ENCODE data around the gene GPR26.
A peak's percentile ranks its signal among the peaks of the same experiment; 100 is the strongest.
"Not testable (repeated sequence)": the region's sequence is repeated elsewhere in the genome, so short reads cannot be mapped to it uniquely, and the experiment has no call there.

The GPR26 gene

GRCh38 chr10:123736917-123737316 lies 70.8 kb downstream of the GPR26 start:
- H3K4me3 ChIP-seq (ENCODE audit: low read depth, low read length); H3K4me1 ChIP-seq (ENCODE audit: control insufficient read depth, insufficient read depth, low read length); H3K36me3 ChIP-seq (ENCODE audit: control insufficient read depth in 2 of 2, insufficient read depth in 1 of 2, low read length in 2 of 2); H3K9me3 ChIP-seq (ENCODE audit: control insufficient read depth, insufficient read depth, low read depth, low read length); POLR2A ChIA-PET; H3K27ac ChIP-seq (ENCODE audit: extremely low read depth, low read depth, low read length); CTCF ChIA-PET: not testable (repeated sequence)
- TF ChIP-seq ZNF280D (tag by site-specific recombination; IDR thresholded peaks at IDR 0.05) (0 out of 2 replicates have a peak, but pooled peaks have one; percentile 55), ZNF146 (tag by site-specific recombination; IDR thresholded peaks at IDR 0.05) (peak; percentile 88)

GRCh38 chr10:123741146-123741545 lies 75.0 kb downstream of the GPR26 start:
- H3K9me3 ChIP-seq (ENCODE audit: control insufficient read depth, insufficient read depth, low read depth, low read length), result no peaks in the 10 kb centered on the region
- CTCF ChIA-PET, result interaction anchor here (0.5 kb wide), 1 partner anchor 229 kb away, joined by 4 read pairs; no protein-coding TSS in a partner anchor
- no peaks in the 10 kb centered on the region for H3K36me3 ChIP-seq (ENCODE audit: control insufficient read depth in 2 of 2, insufficient read depth in 1 of 2, low read length in 2 of 2)
- no peaks in the 10 kb centered on the region for H3K4me1 ChIP-seq (ENCODE audit: control insufficient read depth, insufficient read depth, low read length)
- TF ChIP-seq SETDB1 (IDR thresholded peaks at IDR 0.05; ENCODE audit: insufficient read length, low read length), result no peak
- no peak for TF ChIP-seq ZNF132 (tag by site-specific recombination; IDR thresholded peaks at IDR 0.05; ENCODE audit: borderline replicate concordance)
- no peak for TF ChIP-seq SALL2 (tag by site-specific recombination; IDR thresholded peaks at IDR 0.05; ENCODE audit: borderline replicate concordance)
- no peak for TF ChIP-seq KLF9 (tag by site-specific recombination; IDR thresholded peaks at IDR 0.05; ENCODE audit: low read depth)
- TF ChIP-seq ZNF138 (tag by site-specific recombination; IDR thresholded peaks at IDR 0.05; ENCODE audit: borderline replicate concordance), result no peak
- TF ChIP-seq AEBP2 (tag by site-specific recombination; IDR thresholded peaks at IDR 0.05; ENCODE audit: borderline replicate concordance), result no peak
- no peak for TF ChIP-seq ZNF2 (tag by site-specific recombination; IDR thresholded peaks at IDR 0.05)
- no peak for TF ChIP-seq ZNF600 (tag by site-specific recombination; IDR thresholded peaks at IDR 0.05)
- no peak for TF ChIP-seq IKZF3 (tag by site-specific recombination; IDR thresholded peaks at IDR 0.05)
- TF ChIP-seq ZBTB20 (tag by site-specific recombination; IDR thresholded peaks at IDR 0.05), result no peak
- TF ChIP-seq ZNF670 (tag by site-specific recombination; IDR thresholded peaks at IDR 0.05; ENCODE audit: low read depth), result no peak
- no peak overlapping the region for H3K4me3 ChIP-seq (ENCODE audit: low read depth, low read length)
- POLR2A ChIA-PET, result no interaction called here
- H3K27ac ChIP-seq (ENCODE audit: extremely low read depth, low read depth, low read length), result no peak overlapping the region

GRCh38 chr10:123741711-123742110 lies 75.6 kb downstream of the GPR26 start:
- Histone ChIP-seq H3K9me3 (ENCODE audit: control insufficient read depth, insufficient read depth, low read depth, low read length) (no peaks in the 10 kb centered on the region), H3K27ac (ENCODE audit: extremely low read depth, low read depth, low read length) (no peak overlapping the region), H3K4me1 (ENCODE audit: control insufficient read depth, insufficient read depth, low read length) (no peaks in the 10 kb centered on the region), H3K36me3 (ENCODE audit: control insufficient read depth in 2 of 2, insufficient read depth in 1 of 2, low read length in 2 of 2) (no peaks in the 10 kb centered on the region), H3K4me3 (ENCODE audit: low read depth, low read length) (no peak overlapping the region)
- CTCF ChIA-PET, result interaction anchor here (0.5 to 0.7 kb wide), 2 partner anchors 228 to 575 kb away, joined by 4 read pairs; no protein-coding TSS in a partner anchor
- no peak for TF ChIP-seq ZNF138 (tag by site-specific recombination; IDR thresholded peaks at IDR 0.05; ENCODE audit: borderline replicate concordance)
- TF ChIP-seq MYNN (tag by site-specific recombination; IDR thresholded peaks at IDR 0.05; ENCODE audit: borderline replicate concordance), result no peak
- TF ChIP-seq ZNF830 (tag by site-specific recombination; IDR thresholded peaks at IDR 0.05; ENCODE audit: low read depth), result no peak
- TF ChIP-seq ZNF146 (tag by site-specific recombination; IDR thresholded peaks at IDR 0.05), result no peak
- no peak for TF ChIP-seq ZNF629 (tag by site-specific recombination; IDR thresholded peaks at IDR 0.05)
- TF ChIP-seq ZNF133 (tag by site-specific recombination; IDR thresholded peaks at IDR 0.05), result no peak
- POLR2A ChIA-PET, result no interaction called here

Measured in HEK293 (cell line).